Measurements from ENCODE around the gene LRRC28.

DNA sequence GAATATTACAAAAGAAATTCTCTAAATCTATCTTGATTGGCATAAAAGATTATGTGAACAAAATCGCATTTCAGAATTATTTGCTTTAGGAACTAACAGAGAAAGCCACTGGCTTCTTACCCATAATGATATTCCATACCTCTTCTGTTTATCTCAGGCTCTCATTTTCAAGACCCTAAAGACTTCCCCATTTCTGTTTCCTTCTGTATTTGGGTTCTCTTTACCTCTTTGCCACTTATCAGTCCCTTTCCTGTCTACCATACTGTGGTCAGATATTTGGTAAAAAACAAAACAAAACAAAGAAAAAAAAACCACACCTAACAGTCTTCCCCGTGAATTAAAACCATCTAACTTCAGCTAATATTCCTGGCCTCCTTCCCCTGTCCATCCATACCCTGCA lies 108.5 kb downstream of the LRRC28 start:
- TF ChIP-seq YY1 (IDR thresholded peaks at IDR 0.05; ENCODE audit: insufficient read depth, insufficient read length) (no peak), ZNF274 (IDR thresholded peaks at IDR 0.05; ENCODE audit: low read depth, low read length) (no peak)

Measured in NT2/D1 (cell line).